GM21786 (cell line): ENCODE data around the gene GOLGA8Q.
"Not testable (repeated sequence)": the region's sequence is repeated elsewhere in the genome, so short reads cannot be mapped to it uniquely, and the experiment has no call there.

ENCODE experiments used
- ATAC-seq: cut with Tn5 transposase; IDR thresholded peaks from one replicate; pipeline ENCODE4 v1.9.1; 2021; ENCODE audit not compliant: unreplicated experiment

GOLGA8Q gene, protein sequence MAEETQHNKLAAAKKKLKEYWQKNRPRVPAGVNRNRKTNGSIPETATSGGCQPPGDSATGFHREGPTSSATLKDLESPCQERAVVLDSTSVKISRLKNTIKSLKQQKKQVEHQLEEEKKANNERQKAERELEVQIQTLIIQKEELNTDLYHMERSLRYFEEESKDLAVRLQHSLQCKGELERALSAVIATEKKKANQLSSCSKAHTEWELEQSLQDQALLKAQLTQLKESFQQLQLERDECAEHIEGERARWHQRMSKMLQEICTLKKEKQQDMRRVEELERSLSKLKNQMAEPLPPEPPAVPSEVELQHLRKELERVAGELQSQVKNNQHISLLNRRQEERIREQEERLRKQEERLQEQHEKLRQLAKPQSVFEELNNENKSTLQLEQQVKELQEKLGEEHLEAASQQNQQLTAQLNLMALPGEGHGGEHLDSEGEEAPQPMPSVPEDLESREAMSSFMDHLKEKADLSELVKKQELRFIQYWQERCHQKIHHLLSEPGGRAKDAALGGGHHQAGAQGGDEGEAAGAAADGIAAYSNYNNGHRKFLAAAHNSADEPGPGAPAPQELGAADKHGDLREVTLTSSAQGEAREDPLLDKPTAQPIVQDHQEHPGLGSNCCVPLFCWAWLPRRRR

DNA sequence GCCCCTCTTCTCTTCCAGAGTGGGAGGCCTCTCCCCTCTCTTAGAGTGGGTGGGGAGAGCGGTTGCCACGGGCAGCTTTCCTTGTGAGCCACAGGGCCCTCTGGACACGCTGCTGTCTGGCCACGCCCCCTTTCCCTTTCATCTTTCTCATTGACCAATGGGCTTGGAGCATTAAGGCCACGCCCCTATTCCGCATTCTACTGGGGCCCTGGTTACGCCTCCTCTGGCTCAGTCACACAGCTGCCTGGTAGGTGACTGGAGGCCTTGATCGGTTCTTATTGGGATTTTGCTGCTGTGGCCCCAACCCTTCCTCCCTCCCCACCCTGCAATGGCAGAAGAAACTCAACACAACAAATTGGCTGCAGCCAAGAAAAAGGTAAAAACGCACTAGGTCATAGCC, at the start of gene GOLGA8Q:
Gene GOLGA8Q (plus strand): TSS at position 301 of the 400 bp plus-strand sequence. CDS start 28 bp downstream, at position 329.
- ATAC-seq = not testable (repeated sequence)

DNA sequence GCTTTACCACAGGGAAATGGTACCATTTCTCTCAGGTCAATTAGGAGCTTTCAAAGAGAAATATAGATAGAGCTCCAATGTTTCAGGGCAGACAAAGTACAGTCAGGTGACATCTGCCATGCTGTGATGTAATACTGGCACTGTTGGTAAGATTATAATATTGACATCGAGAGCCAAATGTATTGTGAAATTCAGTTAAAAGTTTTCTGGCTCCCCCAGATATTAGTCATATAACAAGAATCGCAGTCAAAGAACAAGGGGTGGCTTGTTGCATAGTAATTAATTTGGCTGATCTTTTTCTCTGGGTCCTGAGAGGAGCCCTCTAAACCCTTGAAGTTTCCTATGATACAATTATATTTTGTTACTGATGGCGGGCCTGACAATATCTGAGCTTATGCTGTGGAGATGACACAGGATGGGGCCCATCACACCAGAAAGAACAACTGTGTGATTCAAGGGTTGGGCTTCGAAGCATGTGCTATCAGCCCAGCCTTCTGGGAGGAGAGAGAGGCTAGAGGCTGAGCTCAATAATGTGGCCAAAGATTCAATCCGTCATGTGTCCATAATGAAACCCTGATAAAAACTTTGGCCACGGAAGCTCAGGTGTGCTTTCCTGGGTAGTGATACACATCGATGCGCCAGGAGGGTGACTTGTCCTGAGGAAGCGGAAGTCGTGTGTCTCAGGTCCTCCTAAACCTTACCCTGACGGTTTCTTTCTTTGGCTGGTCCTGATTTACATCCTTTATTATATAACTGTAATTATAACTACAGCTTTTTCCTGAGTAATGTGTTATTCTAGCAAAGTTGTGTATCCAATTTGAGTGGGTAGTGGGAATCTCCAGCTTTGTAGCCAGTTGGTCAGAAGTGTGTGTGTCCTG, 48.7 kb upstream of the GOLGA8Q start:
- not testable (repeated sequence) for ATAC-seq

DNA sequence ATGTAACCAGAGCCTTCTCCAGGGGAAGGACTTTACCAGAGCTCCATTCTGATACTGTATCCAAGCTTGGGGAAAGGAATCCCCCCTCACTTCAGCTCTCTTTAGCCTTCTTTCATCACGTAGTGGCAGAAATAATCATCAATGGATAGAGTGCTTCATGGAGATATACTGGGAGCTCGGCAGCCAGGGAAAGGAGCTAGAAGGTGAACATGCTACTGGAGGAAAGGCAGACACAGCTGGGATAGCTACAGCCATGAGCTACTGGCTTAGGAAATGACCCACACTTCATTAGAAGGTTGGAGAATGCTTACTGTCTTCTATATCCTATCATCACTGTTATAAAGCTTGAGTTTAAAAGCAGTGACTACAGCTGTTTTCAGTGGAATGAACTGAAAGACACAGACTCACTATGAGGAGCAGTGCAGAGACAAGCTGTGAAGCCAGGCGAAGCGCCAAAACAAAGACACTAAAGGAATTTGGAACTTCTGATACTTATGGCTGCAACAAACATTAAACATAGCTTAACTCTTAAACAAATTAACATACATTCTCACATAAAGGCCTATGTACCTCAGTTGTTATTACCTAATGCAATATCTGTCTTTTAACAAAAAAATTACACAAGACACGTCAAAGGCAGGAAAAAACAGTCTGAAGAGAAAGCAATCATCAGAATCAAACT, 47.5 kb upstream of the GOLGA8Q start:
- ATAC-seq = not testable (repeated sequence)

- ATAC-seq = not testable (repeated sequence)
These were observed 37.3 kb upstream of the GOLGA8Q start for GRCh38 chr15:30514545-30514944.

DNA sequence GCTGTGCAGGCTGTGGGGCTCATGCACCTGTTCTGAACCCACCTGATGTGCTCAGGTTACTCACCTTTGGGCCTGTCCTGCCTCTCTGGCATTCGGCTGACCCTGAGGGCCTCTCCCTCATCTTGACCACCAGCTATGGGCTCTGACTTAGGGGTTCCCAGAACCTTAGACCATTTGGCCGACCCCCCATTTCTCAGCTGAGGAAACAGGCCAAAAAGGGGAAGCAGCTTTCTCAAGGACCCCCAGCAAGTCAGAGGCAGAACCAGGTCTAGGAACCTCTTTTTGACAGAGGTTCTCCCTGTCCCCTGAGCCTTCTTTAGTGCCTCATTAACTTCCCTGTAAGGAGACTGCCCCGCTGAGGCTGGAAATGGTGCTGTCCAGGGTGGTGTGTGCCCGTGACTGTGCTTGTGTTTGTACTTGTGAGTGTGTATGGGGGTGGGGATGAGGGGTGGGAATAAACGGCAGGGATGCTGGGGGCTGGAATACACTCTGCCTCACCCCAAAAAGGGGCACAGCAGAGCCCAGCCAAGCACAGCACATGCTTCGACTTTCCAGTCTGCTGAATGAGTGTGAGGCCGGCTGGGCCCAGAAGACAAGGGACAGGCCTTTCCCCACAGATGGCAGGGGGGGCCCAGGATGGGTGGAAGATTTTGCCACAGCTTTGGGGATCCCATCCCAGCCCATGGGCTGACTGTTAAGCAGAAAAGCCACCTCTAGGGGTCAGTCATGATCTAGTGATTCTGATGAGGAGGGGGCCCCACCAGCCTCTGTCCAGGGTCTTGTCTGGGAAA, 28.2 kb upstream of the GOLGA8Q start:
- not testable (repeated sequence) for ATAC-seq

- ATAC-seq = not testable (repeated sequence)
These were observed 25.9 kb upstream of the GOLGA8Q start for GRCh38 chr15:30525912-30526311.

- not testable (repeated sequence) for ATAC-seq
These were observed 22.8 kb upstream of the GOLGA8Q start for GRCh38 chr15:30529049-30529448.

DNA sequence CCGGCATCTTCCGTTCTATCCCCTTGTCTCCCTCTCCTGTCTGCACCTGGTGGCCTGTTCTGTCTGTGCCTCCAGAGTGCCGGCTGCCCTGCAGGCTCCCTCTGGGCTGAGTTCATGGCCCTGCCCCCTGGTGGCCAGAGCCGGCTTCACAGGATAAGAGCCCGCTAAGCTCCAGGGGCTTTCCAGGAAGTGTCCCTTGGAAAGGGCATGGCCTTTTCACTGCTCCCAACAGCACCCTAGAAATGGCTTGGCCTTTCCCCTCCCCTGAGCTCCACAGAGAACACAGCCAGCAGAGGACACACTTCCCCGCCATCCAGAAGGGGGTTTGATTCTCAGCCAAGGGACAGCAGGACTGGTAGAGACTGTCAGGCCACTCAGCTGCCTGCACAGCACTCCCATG, 15.1 kb downstream of the GOLGA8Q start:
- ATAC-seq = not testable (repeated sequence)

DNA sequence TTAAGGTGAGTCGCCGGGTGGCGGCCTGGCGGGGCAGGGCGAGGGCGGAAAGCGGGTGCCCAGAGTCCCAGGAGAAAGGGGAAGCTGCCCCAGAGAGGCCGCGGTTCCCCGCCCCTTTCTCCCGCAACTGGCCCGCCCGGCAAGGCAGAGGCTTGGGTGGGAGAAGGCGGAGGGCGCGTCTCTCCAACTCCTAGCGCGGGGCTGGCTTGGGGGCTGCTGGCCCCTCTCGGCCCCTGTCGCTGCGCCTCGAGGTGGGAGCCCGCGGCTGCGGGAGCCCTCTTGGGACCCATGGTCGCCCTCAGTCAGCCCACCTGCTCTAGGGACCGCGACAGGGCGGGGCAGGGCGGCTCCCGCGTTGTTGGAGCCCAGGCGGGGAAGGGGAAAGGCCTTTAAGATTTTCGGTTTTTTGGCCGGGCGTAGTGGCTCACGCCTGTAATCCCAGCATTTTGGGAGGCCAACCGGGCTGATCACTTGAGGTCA, 21.2 kb downstream of the GOLGA8Q start:
- ATAC-seq = not testable (repeated sequence)

DNA sequence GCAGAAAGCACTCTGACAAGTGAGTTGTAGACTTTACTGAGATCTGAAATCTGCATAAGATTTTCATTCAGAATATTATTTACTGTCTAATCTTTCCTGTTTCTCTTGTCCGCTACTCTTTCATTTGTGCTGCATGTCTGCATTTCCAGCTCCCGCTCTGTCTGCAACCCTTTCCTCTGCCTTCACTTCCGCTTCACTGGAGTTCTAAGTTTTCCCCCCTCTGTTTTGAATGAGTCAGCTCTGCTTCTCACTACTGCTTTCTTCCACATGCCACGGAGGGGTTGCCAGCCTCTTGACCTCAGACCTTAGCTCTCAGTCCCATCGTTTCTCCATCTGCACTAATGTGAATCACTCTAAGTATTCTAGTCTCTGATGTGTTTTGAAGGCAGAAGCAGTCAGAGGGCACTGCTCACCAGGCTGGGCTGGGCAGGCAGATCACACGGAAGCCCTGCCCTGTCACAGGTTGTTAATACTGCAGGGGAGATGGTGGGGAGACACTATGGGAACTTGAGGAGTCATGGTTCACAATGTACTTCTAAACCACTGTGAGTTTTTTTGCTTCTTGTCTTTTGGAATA, 27.6 kb downstream of the GOLGA8Q start:
- not testable (repeated sequence) for ATAC-seq

DNA sequence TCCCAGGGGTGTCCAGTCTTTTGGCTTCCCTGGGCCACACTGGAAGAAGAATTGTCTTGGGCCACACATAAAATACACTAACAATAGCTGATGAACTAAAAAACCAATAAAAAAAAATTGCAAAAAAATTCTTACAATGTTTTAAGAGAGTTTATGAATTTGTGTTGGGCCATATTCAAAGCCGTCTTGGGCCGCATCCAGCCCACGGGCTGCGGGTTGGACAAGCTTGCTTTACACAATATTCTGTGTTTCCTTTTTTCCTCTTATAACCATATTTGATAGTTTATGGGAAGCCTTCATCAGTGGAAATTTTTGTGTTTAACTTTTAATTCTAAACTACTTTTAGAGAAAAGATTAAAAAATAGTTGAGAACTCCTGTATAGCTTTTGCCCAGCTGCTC, 28.9 kb downstream of the GOLGA8Q start:
- ATAC-seq = not testable (repeated sequence)

- not testable (repeated sequence) for ATAC-seq
These were observed 47.1 kb downstream of the GOLGA8Q start for GRCh38 chr15:30598953-30599352.

DNA sequence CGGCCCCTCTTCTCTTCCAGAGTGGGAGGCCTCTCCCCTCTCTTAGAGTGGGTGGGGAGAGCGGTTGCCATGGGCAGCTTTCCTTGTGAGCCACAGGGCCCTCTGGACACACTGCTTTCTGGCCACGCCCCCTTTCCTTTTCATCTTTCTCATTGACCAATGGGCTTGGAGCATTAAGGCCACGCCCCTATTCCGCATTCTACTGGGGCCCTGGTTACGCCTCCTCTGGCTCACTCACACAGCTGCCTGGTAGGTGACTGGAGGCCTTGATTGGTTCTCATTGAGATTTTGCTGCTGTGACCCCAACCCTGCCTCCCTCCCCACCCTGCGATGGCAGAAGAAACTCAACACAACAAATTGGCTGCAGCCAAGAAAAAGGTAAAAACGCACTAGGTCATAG, 51.9 kb downstream of the GOLGA8Q start, which contains the start of gene GOLGA8H:
Gene GOLGA8H (plus strand): TSS at position 233 of the 400 bp plus-strand sequence. CDS start 98 bp downstream, at position 331.
- not testable (repeated sequence) for ATAC-seq
